Psoas muscle (tissue), 8 donors: ENCODE measurements around the gene ZKSCAN3. TPM values are rescaled to one million over a fixed set of nuclear protein-coding genes. Genes with fewer than 3 reads are reported as not detected.

ENCODE experiments used
- ATAC-seq, 4 donors: fragments of 200-7000 bp; cut with Tn5 transposase; one replicate each; pipeline ENCODE4 v1.9.1; 2020; ENCODE audit warnings: moderate library complexity in 3 of 4, mild to moderate bottlenecking in 2 of 4
- DNase-seq, 2 donors: peaks; one replicate each; pipeline ENCODE4 v3.0.0-alpha.2; 2020
- H3K27ac ChIP-seq: fragments of 200-600 bp; one replicate; pipeline ENCODE4 v1.8.0; 2022
- H3K27me3 ChIP-seq, 3 donors: fragments of 200-600 bp in 1 of 3; one replicate each; pipeline versions ENCODE4 v1.6.1 to v1.8.0; 2013 to 2022; ENCODE audit warnings: low read length in 2 of 3, mild to moderate bottlenecking in 2 of 3, moderate library complexity in 1 of 3; ENCODE audit not compliant: insufficient read depth in 3 of 3
- H3K36me3 ChIP-seq, 2 donors: fragments of 200-600 bp in 1 of 2; one replicate each; pipeline versions ENCODE4 v1.6.1 to v1.8.0; 2013 to 2022; ENCODE audit warnings: low read depth in 1 of 2, mild to moderate bottlenecking in 1 of 2, moderate library complexity in 1 of 2; ENCODE audit not compliant: insufficient read depth in 1 of 2
- H3K4me1 ChIP-seq: fragments of 200-600 bp; one replicate; pipeline ENCODE4 v1.8.0; 2022
- H3K4me3 ChIP-seq: fragments of 200-600 bp; one replicate; pipeline ENCODE4 v1.8.0; 2022; ENCODE audit warnings: mild to moderate bottlenecking
- H3K9me3 ChIP-seq: fragments of 200-600 bp; one replicate; pipeline ENCODE4 v1.8.0; 2022
- WGBS, 3 donors: extraction: QIAGEN DNeasy Blood & Tissue Kit; methylation state at CpG; one replicate each; pipeline versions ENCODE4 v1.1.6 to v1.1.7; 2013; 5-methylcytosine and 5-hydroxymethylcytosine counted together
- intact Hi-C, 2 donors: fragments of 100-400 bp; cut with DNase I; formaldehyde crosslinking; loops; one replicate each; pipeline versions ENCODE4 v1.11.0 to v1.14.2; 2022
- polyA plus RNA-seq, 3 donors: library from polyadenylated mRNA; stranded (reverse); fragments of 200-250 nt; gene quantifications; one replicate each; pipeline ENCODE4 v1.2.3, GENCODE V29; 2013
- total RNA-seq, 4 donors: library from RNA; stranded (reverse); fragmentation: NEBNext Ultra II Directional in 2 of 4; extraction: Animal tissue kit (Norgen Biotek cat#: 25700) in 2 of 4; gene quantifications; one replicate each; pipeline versions ENCODE4 v1.2.1 to v1.2.4, GENCODE V29; 2021 to 2023
- TF ChIP-seq, protein P1 (sequence below): fragments of 200-600 bp; IDR thresholded peaks from one replicate; pipeline ENCODE4 v1.8.0; 2022; ENCODE audit warnings: antibody characterized with exemption
- donor health status: healthy with polysubstance abuse.
- donor health status: DM: no; HTN: no; CAD: no; lungs with moderate emphysema.
- donor health status: Bipolar disorder and iron deficiency.
- donor health status: healthy.
- donor health status: DM: yes; HTN: yes; CAD: no.
- donor health status: DM: no; HTN: no; CAD: no.
- donor health status: DM: no; HTN: no; CAD: no.
- donor health status: DM: yes; HTN: yes; CAD: no.

The ZKSCAN3 gene
- total and polyA plus RNA-seq, 7 donors, result 1.3 to 4.6 (median 2.5) TPM

- H3K4me1 ChIP-seq, result peaks cover 40% of the 10 kb centered on the region
- WGBS, 3 donors, result 35 to 74% (median 40%) methylated on average over 11 of the region's 11 CpGs
- peak overlapping the region; percentile 92 for H3K27ac ChIP-seq
- H3K27me3 ChIP-seq, result no peaks in the 10 kb centered on the region
- peak; percentile 56 to 63 for DNase-seq
- TF ChIP-seq, protein P1, sequence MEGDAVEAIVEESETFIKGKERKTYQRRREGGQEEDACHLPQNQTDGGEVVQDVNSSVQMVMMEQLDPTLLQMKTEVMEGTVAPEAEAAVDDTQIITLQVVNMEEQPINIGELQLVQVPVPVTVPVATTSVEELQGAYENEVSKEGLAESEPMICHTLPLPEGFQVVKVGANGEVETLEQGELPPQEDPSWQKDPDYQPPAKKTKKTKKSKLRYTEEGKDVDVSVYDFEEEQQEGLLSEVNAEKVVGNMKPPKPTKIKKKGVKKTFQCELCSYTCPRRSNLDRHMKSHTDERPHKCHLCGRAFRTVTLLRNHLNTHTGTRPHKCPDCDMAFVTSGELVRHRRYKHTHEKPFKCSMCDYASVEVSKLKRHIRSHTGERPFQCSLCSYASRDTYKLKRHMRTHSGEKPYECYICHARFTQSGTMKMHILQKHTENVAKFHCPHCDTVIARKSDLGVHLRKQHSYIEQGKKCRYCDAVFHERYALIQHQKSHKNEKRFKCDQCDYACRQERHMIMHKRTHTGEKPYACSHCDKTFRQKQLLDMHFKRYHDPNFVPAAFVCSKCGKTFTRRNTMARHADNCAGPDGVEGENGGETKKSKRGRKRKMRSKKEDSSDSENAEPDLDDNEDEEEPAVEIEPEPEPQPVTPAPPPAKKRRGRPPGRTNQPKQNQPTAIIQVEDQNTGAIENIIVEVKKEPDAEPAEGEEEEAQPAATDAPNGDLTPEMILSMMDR, result no peak
- ATAC-seq, result peak in 3 of 4 donors; percentile 47 to 59 (median 50)
- intact Hi-C loops, result loop anchor here in 1 of 2 donors (10.0 kb wide), 2 partner anchors 129 to 459 kb away; partner anchors contain the start of gene ZSCAN9
- no peaks in the 10 kb centered on the region for H3K36me3 ChIP-seq
- peak overlapping the region; percentile 81 for H3K4me3 ChIP-seq
- no peaks in the 10 kb centered on the region for H3K9me3 ChIP-seq
Observed at GRCh38 chr6:28353981-28354676, 4.4 kb downstream of the ZKSCAN3 start.

GRCh38 chr6:28354688-28355554 lies 5.2 kb downstream of the ZKSCAN3 start:
- Histone ChIP-seq H3K4me3 (peak overlapping the region; percentile 91), H3K36me3 (peaks cover 0 to 5% of the 10 kb centered on the region in 2 donors), H3K27me3 (no peaks in the 10 kb centered on the region), H3K4me1 (peaks cover 40% of the 10 kb centered on the region), H3K27ac (peak overlapping the region; percentile 92), H3K9me3 (no peaks in the 10 kb centered on the region)
- ATAC-seq, result peak in 1 of 4 donors; percentile 5
- WGBS, 3 donors, result 74 to 83% (median 81%) methylated on average over 10 of the region's 10 CpGs
- no peak for DNase-seq
- intact Hi-C loops, result loop anchor here (5.0 to 10.0 kb wide), 6 partner anchors 88 to 1168 kb away; partner anchors contain the start of genes ZSCAN26 (in 2 of the 2), ZKSCAN4 (in 1 of the 2) and ZSCAN9 (in 1 of the 2)
- TF ChIP-seq, protein P1, result no peak

DNA sequence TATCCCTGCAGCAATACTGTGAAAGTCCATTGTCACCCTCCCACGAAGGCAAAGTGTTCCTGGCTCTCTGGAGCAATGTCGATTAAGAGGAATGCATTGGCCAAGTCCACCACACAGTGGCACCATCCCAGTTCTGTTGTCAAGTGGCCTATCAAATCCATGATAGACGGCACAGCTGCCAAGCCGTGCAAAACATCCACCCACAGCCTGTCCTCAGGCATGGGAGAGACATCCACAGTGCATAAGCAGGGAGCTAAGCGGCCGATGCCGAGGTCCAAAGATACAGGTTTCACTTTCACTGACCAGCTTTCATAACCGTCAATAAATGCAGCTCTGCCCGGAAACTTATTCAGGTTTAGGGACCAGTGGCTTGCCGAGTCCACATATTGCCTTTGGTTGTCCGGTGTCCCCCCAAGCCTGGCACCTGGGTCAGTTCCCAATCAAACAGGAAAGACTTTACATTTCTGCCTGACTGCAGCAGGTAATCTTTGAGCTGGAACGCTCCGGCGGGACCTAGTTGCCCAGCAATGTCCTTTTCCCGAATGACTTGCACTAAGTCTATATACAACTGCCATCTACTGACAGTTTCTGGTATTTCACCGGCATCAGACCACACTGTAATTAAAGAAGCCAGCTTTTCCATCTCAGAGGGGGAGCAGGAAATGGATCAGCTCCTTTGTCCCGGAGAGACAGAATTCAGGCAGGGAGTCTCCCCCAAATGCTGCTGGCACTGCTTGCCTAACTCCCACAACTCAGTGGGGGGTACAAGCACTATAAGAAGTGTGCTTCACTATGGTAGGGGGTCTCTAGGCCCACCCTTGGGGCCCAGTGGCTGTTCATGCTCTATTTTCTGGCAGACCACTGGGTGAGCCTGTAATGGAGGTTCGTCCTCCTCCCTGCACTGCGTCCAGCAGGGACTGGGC lies 6.3 kb downstream of the ZKSCAN3 start:
- ATAC-seq, result peak; percentile 82 to 97 (median 90)
- whole genome bisulfite sequencing, 3 donors, result 1 to 2% (median 2%) methylated on average over 19 of the region's 19 CpGs
- TF ChIP-seq, protein P1, result peak; percentile 77
- H3K27me3 ChIP-seq, result no peaks in the 10 kb centered on the region
- peaks cover 0 to 16% of the 10 kb centered on the region in 2 donors for H3K36me3 ChIP-seq
- H3K4me1 ChIP-seq, result peaks cover 34% of the 10 kb centered on the region
- intact Hi-C loops, result loop anchor here (2.0 to 10.0 kb wide), 7 partner anchors 89 to 1169 kb away; partner anchors contain the start of genes ZSCAN26 (in 2 of the 2), ZKSCAN4 (in 1 of the 2) and ZSCAN9 (in 1 of the 2)
- peak; percentile 59 to 72 for DNase-seq
- H3K27ac ChIP-seq, result peak overlapping the region; percentile 92
- H3K4me3 ChIP-seq, result peak overlapping the region; percentile 91
- no peaks in the 10 kb centered on the region for H3K9me3 ChIP-seq

DNA sequence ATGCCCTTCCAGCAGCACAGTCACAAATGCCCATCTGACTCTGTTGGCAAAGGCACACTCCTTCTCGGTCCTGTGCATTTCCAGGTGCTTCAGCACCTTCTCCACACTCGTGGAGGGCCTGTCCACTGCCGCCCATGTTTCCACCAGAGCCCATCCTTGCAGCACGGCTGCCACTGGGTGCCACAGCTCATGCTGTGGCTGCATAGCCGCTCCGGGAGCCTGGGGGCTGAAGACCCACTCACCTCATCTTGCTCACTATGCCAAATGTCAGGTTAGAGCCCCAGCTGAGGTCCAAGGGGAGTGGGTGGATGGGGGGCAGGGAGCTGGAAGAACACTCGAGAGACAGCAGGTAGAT lies 6.9 kb downstream of the ZKSCAN3 start:
- TF ChIP-seq, protein P1, result no peak
- Histone ChIP-seq H3K4me1 (peaks cover 28% of the 10 kb centered on the region), H3K9me3 (no peaks in the 10 kb centered on the region), H3K27me3 (no peaks in the 10 kb centered on the region), H3K36me3 (peaks cover 0 to 22% of the 10 kb centered on the region in 2 donors), H3K4me3 (no peak overlapping the region), H3K27ac (peak overlapping the region; percentile 92)
- intact Hi-C loops, result loop anchor here (2.0 to 10.0 kb wide), 7 partner anchors 89 to 1169 kb away; partner anchors contain the start of genes ZSCAN26 (in 2 of the 2), ZKSCAN4 (in 1 of the 2) and ZSCAN9 (in 1 of the 2)
- no peak for DNase-seq
- WGBS, 3 donors, result 71 to 83% (median 72%) methylated on average over 7 of the region's 7 CpGs
- ATAC-seq, result no peak
